Measurements from ENCODE around the gene FES.

DNA sequence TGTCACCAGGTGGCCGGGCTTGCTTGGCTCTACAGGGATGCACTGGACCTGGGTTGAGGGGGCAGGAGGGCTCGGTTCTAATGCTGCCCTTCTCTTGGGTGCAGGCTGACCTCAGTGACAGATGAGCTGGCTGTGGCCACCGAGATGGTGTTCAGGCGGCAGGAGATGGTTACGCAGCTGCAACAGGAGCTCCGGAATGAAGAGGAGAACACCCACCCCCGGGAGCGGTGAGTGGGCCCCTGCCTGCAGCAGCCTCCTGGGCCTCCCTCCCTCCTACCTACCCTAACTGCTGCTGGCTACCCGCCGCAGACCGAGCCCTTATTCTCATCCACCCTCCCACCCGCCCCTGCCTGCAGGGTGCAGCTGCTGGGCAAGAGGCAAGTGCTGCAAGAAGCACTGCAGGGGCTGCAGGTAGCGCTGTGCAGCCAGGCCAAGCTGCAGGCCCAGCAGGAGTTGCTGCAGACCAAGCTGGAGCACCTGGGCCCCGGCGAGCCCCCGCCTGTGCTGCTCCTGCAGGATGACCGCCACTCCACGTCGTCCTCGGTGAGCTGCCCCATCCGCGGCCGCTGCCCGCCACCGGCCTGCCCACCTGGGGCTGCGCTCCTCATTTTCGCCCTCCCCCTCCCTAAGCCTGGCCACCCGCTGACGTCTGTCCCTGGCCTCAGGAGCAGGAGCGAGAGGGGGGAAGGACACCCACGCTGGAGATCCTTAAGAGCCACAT lies 5.6 kb downstream of the FES start:
- TF ChIP-seq POLR2A (IDR thresholded peaks at IDR 0.05) (no peak), EP300 (IDR thresholded peaks at IDR 0.05) (no peak)
- TF ChIP-seq, protein P1, sequence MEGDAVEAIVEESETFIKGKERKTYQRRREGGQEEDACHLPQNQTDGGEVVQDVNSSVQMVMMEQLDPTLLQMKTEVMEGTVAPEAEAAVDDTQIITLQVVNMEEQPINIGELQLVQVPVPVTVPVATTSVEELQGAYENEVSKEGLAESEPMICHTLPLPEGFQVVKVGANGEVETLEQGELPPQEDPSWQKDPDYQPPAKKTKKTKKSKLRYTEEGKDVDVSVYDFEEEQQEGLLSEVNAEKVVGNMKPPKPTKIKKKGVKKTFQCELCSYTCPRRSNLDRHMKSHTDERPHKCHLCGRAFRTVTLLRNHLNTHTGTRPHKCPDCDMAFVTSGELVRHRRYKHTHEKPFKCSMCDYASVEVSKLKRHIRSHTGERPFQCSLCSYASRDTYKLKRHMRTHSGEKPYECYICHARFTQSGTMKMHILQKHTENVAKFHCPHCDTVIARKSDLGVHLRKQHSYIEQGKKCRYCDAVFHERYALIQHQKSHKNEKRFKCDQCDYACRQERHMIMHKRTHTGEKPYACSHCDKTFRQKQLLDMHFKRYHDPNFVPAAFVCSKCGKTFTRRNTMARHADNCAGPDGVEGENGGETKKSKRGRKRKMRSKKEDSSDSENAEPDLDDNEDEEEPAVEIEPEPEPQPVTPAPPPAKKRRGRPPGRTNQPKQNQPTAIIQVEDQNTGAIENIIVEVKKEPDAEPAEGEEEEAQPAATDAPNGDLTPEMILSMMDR (IDR thresholded peaks at IDR 0.05), result no peak
